HT1080 (cell line): ENCODE results near the gene MROH9. TPM values are rescaled to one million over a fixed set of nuclear protein-coding genes. Genes with fewer than 3 reads are reported as not detected.

Experiments
- DNase-seq: peaks from one replicate; pipeline ENCODE4 v3.0.0-alpha.2; 2015; ENCODE audit warnings: low read depth
- total RNA-seq: library from RNA; depleted of rRNA; stranded (reverse); fragments of >200 nt; shearing (Covaris generic); gene quantifications from 2 replicates; pipeline ENCODE4 v1.2.3, GENCODE V29; 2014

MROH9 gene
- total RNA-seq, 1 experiment from 2014 or later: not detected

GRCh38 chr1:170964506-170964905 lies 29.2 kb downstream of the MROH9 start:
- DNase-seq: no peak

DNA sequence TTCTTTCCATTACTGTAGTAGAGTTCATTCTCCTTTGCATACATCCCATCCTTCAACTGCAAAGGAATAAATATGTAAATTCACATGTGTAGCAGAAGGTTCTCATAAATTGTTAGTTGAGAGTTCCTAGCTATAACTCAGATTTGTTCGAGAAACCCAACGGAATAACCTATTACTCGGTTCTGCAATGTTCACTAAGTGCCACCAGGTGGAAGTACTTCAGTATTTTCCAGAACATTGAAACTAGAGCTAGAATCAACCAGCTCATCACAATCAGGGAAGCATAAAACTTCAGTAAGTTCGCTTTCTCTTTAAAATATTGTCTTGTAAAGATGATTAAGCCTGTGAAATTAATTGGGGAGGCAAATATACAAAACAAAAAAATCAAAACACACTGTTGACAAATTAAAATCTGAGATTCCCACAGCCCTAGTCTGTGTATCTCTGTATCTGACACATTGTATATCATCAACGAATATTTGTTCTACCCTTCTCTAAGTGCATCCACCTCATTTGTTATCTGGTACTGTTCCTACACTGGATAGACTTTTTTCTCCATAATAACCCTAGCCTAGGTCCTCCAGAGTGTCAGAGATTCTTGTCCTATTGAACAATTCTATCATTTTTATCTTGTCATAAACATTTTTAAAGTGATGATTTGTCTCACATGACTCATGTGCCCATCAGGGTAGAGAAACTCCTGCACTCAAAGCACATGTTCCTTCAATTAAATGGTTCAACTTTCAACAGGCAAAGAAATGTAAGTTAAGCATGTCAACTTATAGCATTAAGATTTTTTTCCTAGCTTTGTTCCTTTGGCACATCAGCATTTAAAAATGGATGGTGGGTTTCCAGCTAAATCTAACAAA lies 31.9 kb downstream of the MROH9 start:
- DNase-seq: peak; percentile 20

- DNase-seq: no peak
Measured at GRCh38 chr1:170970256-170970655, 34.9 kb downstream of the MROH9 start.

GRCh38 chr1:170978371-170978910 lies 43.1 kb downstream of the MROH9 start:
- DNase-seq: no peak

- DNase-seq: no peak
Measured at GRCh38 chr1:170985406-170985805, 50.1 kb downstream of the MROH9 start.

DNA sequence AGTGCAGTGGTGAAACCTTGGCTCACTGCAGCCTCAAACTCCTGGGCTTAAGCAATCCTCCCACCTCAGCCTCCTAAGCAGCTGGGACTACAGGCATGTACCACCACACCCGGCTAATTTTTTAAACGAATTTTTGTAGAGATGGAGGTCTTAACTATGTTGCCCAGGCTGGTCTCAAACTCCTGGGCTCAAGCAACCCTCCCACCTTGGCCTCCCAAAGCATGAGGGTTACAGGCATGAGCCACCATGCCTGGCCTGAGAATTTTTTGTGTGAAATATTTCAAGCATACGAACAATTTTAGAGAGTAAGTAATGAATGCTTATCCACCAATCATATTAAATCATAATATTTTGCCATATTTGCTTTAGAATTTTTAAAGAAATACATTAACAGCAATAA lies 51.6 kb downstream of the MROH9 start:
- no peak for DNase-seq

DNA sequence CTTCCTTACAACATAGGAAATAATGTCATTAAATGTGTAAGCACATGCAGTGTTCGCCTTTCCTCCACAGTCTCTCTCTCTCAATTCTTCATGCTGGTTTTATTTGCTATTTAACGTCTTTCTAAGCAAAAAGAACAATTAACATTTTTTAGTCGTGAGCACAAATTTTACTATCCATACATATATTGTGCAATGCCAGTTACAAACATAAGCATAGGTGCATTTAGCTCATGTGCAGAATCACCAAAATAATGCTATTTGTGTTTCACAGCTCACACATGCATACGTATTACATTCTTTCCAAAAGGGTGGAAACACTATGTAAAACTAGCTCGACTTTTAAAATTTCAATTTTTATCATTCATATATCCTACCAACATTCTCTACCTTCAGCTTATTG lies 52.1 kb downstream of the MROH9 start:
- DNase-seq: no peak

GRCh38 chr1:170993151-170993550 lies 57.8 kb downstream of the MROH9 start:
- no peak for DNase-seq

GRCh38 chr1:170993717-170994116 lies 58.4 kb downstream of the MROH9 start:
- no peak for DNase-seq

- DNase-seq: no peak
Measured at GRCh38 chr1:171014880-171015279, 79.5 kb downstream of the MROH9 start.

GRCh38 chr1:171017426-171017825 lies 82.1 kb downstream of the MROH9 start:
- DNase-seq: no peak

DNA sequence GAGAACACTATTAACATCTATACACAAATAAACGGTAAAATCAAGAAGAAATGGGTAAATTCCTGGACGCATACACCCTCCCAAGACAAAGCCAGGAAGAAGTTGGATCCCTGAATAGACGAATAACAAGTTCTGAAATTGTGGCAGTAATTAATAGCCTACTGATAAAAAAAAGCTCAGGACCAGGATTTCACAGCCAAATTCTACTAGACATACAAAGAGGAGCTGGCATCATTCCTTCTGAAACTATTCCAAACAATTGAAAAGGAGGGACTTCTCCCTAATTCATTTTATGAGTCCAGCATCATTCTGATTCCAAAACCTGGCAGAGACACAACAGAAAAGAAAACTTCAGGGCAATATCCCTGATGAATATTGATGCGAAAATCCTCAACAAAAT lies 84.6 kb downstream of the MROH9 start:
- DNase-seq: no peak

DNA sequence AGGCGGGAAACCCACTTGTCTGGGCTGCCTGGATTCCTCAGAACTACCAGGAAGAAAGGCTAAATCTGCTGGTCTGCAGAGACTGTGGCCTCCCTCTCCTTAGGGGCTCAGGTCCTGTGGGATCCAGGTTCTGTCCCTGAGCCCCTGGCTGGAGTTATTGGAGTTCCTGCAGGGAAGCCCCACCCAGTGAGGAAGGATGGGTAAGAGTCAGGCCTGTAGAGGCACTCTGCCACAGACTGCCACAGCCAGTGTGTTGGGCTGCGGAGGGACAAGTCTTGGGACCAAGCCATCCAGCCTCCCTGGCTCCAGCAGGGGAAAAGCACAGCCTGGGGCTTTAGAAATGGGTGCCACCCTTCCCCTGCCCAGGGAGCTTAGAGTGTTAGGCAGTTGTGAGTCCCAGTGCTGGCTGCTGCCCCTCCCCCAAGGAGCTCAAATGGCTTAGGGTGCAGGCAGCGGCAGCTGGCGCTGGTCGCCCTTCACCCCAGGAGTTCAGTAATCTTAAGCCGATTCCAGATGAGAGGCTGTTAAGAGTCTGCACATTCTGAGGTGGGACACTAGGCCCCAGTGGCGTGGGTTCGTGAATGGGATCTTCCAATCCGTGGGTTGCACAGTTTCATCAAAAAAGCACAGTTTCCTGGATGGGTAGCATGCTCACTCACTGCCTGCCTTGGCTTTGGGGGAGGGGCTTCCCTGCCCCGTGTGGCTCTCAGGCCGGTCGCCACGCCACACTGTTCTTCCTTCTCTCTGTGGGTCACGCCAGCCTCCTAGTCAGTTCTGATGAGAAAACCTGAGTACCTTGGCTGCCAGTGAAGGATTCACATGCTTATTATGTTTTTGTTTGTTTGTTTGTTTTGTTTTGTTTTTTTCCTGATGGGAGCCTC lies 97.7 kb downstream of the MROH9 start:
- no peak for DNase-seq

DNA sequence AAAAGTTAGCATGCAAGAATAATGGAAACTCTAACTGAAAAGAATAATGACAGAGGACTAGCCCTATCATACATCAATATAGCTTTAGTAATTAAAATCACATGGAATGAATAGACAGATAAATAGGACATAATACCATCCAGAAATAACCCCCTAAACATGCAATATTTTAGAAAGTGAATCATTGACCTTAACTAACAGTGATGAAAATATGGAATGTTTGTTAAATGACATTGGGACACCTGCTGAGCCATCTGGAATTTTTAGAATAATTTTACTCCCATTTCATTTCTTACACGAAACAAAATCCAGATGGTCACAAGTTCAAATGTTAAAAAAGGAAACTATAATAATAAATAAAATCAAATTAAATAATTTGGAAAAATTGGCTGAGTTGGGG lies 102.3 kb downstream of the MROH9 start:
- no peak for DNase-seq

DNA sequence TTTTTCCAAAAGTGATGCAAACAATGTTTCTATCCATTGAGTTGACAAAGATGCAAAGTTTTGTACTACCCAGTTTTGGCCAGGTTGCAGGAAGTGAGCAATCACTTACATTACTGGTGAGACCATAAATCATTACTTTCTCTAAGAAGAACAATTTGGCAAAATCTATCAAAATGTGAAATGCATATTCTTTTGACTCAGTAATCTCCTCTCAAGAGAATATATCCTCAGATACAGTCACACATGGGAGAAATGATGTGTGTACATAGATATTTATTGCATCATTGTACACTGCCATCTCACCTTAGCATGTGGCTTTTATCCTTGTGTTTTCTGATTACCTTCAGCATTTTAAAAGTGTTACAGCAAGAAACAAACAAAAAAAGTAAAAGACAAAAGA lies 103.0 kb downstream of the MROH9 start:
- no peak for DNase-seq

GRCh38 chr1:171048014-171048413 lies 112.7 kb downstream of the MROH9 start:
- no peak for DNase-seq

DNA sequence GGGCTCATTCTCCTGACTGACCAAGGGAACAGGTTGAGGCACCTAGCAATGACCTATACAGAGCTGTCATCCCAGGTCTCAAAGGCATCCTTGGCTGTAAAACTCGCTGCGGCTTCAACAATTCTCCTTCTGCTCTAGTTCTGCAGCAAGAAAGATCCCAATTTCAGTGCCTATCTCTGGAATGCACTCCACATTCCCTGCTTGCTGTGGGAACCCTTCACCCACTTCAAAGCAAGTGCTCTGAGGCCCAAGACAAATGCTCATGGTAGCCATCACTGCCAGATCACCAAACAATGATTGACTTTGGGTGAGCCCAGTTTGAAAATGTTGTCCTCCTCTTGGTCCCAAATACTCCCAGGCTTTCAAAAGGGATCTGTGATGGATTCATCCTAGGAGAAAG lies 117.6 kb downstream of the MROH9 start:
- no peak for DNase-seq

DNA sequence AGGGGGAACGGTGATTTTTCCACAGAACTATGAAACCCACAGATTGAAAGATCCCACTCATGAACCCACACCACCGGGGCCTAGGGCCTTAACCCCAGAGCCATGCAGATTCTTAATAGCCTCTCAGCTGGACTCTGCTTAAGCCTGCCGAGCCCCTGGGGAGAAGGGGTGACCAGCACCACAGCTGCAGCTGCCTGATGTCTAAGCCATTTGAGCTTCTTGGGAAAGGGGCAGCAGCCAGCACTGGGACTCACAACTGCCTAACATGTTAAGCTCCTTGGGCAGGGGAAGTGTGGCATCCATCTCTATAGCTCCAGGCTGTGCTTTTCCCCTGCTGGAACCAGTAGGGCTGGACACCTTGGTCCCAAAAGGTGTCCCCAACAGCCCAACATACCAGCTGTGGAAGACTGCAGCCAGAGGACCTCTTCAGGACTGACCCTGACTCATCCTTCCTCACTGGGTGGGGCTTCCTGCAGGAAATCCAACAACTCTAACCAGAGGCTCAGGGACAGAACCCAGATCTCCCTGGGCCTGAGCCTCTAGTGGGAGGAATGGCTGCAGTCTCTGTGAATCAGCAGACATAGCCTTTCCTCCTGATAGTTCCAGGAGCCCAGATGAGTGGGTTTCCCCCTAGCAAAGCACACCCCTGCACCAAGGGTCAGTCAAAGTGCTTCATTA lies 120.8 kb downstream of the MROH9 start:
- DNase-seq: peak; percentile 64

- DNase-seq: no peak
Measured at GRCh38 chr1:171061425-171062143, 126.2 kb downstream of the MROH9 start.

- no peak for DNase-seq
Measured at GRCh38 chr1:171062902-171063301, 127.6 kb downstream of the MROH9 start.

DNA sequence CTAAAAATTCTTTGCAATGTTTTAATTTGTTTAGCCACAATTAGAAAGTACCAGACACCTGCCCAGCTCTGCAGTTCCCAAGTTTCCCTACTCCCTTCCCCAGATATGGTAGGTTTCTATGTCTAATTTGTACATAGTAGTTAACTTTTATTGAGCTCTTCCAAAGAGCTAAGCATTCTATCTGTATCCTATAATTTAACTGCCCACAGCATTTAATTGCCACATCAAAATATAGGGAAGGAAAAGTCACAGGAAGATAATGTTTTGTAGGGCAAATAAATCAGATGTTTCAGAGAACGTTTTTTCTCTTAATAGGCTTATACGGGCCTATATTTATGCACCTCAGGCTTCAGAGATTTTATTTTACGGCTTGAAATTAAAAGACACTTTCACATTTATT lies 139.7 kb downstream of the MROH9 start:
- DNase-seq: no peak
